Keratinocyte (primary cell): ENCODE results near the gene KCNQ1OT1.

Source experiments
- EZH2 ChIP-seq: IDR thresholded peaks from one replicate; pipeline ENCODE4 v1.6.1; 2012; ENCODE audit warnings: inconsistent platforms, mild to moderate bottlenecking, low read length, moderate library complexity
- TF ChIP-seq, protein P1 (sequence below), 3 experiments: IDR thresholded peaks in 1 of 3; conservative IDR thresholded peaks in 1 of 3; optimal IDR thresholded peaks in 1 of 3; 2 replicates in 2 of 3; 3 replicates in 1 of 3; pipeline versions ENCODE3 to v1.5.1; 2011; ENCODE audit warnings: low read length in 3 of 3, mild to moderate bottlenecking in 3 of 3, moderate library complexity in 2 of 3, control low read depth in 1 of 3, inconsistent platforms in 1 of 3; ENCODE audit not compliant: insufficient read depth in 2 of 3; ENCODE audit errors: extremely low read depth in 1 of 3

DNA sequence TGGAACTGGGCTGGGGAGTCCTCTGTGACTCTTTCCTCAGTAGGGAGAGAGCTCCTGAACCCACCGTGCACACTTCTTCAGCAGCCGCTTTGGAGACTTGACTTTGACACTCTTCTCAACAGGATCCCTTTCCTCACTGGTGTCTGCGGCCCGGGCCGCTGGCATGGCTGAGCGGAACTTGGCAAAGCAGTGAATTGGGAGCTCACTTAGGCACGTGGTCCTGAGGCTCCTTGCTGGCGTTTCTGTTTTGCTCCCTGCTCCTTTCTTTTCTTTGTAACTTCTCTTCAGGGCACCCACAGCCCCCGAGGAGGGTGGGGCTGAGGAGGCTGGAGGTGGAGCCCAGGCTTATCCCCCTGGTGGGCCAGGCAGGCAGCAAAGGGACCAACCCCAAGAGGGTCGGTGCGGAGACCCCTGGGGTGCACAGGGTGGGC is 8.4 kb upstream of the KCNQ1OT1 start:
- TF ChIP-seq, protein P1, sequence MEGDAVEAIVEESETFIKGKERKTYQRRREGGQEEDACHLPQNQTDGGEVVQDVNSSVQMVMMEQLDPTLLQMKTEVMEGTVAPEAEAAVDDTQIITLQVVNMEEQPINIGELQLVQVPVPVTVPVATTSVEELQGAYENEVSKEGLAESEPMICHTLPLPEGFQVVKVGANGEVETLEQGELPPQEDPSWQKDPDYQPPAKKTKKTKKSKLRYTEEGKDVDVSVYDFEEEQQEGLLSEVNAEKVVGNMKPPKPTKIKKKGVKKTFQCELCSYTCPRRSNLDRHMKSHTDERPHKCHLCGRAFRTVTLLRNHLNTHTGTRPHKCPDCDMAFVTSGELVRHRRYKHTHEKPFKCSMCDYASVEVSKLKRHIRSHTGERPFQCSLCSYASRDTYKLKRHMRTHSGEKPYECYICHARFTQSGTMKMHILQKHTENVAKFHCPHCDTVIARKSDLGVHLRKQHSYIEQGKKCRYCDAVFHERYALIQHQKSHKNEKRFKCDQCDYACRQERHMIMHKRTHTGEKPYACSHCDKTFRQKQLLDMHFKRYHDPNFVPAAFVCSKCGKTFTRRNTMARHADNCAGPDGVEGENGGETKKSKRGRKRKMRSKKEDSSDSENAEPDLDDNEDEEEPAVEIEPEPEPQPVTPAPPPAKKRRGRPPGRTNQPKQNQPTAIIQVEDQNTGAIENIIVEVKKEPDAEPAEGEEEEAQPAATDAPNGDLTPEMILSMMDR (optimal IDR thresholded peaks at IDR 0.05 in 1 of 3, IDR thresholded peaks at IDR 0.05 in 1 of 3, conservative IDR thresholded peaks at IDR 0.05 in 1 of 3; ENCODE audit: extremely low read depth in 1 of 3, insufficient read depth in 2 of 3, low read length in 3 of 3) = no peak
- TF ChIP-seq EZH2 = no peak
